SK-N-MC (cell line): ENCODE results near the gene RASA3.

Experiments
- DNase-seq: peaks from one replicate; pipeline ENCODE4 v3.0.0-alpha.2; 2011; ENCODE audit warnings: low read depth, low spot score
- H3K27ac ChIP-seq: fragments of 200-600 bp; sonication (generic); 2 replicates; pipeline ENCODE4 v1.5.1; 2016; ENCODE audit warnings: mixed run types
- H3K36me3 ChIP-seq: fragments of 200-600 bp; sonication (generic); 2 replicates; pipeline ENCODE4 v1.6.1; 2017; ENCODE audit warnings: antibody characterized with exemption, low read length, mixed read lengths; ENCODE audit not compliant: insufficient read depth
- H3K4me3 ChIP-seq: fragments of 200-600 bp; sonication (generic); 2 replicates; pipeline ENCODE4 v1.5.1; 2016
- H3K9ac ChIP-seq: fragments of 200-600 bp; sonication (generic); 2 replicates; pipeline ENCODE4 v1.8.0; 2017; ENCODE audit warnings: mixed run types, mixed read lengths; ENCODE audit not compliant: insufficient read length
- H3K9me3 ChIP-seq: fragments of 200-600 bp; sonication (generic); 2 replicates; pipeline ENCODE4 v1.6.1; 2017; ENCODE audit warnings: low read depth, mild to moderate bottlenecking, antibody characterized with exemption, low read length, moderate library complexity, mixed read lengths
- EZH2 ChIP-seq: fragments of 200-600 bp; sonication (generic); IDR thresholded peaks from one replicate; pipeline ENCODE4 v1.6.1; 2017; ENCODE audit warnings: antibody characterized with exemption
- FOXP2 ChIP-seq: optimal IDR thresholded peaks from 2 replicates; pipeline ENCODE3; 2011; ENCODE audit warnings: mild to moderate bottlenecking, moderate library complexity; ENCODE audit not compliant: insufficient read depth; ENCODE audit errors: extremely low read length, control extremely low read depth
- POLR2AphosphoS5 ChIP-seq: IDR thresholded peaks from 2 replicates; pipeline ENCODE4 v1.6.1; 2012; ENCODE audit warnings: mild to moderate bottlenecking, low read depth, low read length, borderline replicate concordance

RASA3 gene

DNA sequence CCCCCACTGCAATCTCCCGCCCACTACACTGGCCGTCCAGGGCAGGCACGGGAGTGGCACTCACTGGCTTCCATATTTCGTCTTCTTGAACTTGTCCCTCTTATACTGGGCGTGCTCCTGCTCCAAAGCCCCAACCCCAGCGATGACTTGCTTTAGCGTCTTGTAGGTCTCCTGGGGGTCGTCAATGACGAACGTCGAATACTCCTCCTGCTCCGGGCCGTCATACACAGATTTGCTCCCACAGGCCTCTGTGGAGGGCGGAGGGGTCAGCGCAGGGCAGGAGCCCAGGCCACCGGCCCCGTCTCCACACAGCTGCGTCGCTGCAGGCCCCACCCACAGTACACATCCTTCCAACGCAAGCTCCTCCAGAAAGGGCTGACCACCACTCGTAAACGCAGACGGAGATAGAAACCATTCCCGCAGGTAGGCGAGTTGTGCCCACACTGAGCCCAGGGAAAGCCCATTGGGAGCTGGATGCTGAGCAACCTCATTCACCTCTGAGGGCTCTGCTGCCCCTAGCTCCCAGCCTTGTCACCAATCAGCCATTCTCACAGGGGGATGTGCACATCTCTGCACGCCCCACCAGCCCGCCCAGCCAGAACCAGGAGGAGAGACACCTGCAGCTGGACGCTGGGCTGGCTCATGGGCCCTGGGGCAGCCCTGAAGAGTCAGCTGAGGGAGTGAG, 150.7 kb downstream of the RASA3 start:
- no peaks in the 10 kb centered on the region for H3K9me3 ChIP-seq
- DNase-seq: no peak
- TF ChIP-seq FOXP2 (no peak), POLR2AphosphoS5 (no peak), EZH2 (no peak)
- no peak overlapping the region for H3K9ac ChIP-seq
- H3K4me3 ChIP-seq: no peak overlapping the region
- H3K36me3 ChIP-seq: no peaks in the 10 kb centered on the region
- H3K27ac ChIP-seq: no peak overlapping the region

GRCh38 chr13:113981194-113981605, 151.2 kb downstream of the RASA3 start:
- TF ChIP-seq EZH2 (no peak), FOXP2 (no peak), POLR2AphosphoS5 (no peak)
- H3K27ac ChIP-seq: no peak overlapping the region
- DNase-seq: no peak
- H3K9me3 ChIP-seq: no peaks in the 10 kb centered on the region
- no peak overlapping the region for H3K4me3 ChIP-seq
- H3K9ac ChIP-seq: no peak overlapping the region
- H3K36me3 ChIP-seq: no peaks in the 10 kb centered on the region

GRCh38 chr13:113980489-113981064, 151.8 kb downstream of the RASA3 start:
- Histone ChIP-seq H3K9ac (no peak overlapping the region), H3K27ac (no peak overlapping the region), H3K4me3 (no peak overlapping the region), H3K9me3 (no peaks in the 10 kb centered on the region), H3K36me3 (no peaks in the 10 kb centered on the region)
- no peak for DNase-seq
- TF ChIP-seq FOXP2 (no peak), POLR2AphosphoS5 (no peak), EZH2 (no peak)

- Histone ChIP-seq H3K36me3 (no peaks in the 10 kb centered on the region), H3K9ac (no peak overlapping the region), H3K4me3 (no peak overlapping the region), H3K9me3 (no peaks in the 10 kb centered on the region), H3K27ac (no peak overlapping the region)
- no peak for TF ChIP-seq FOXP2
- no peak for TF ChIP-seq EZH2
- TF ChIP-seq POLR2AphosphoS5: no peak
- DNase-seq: no peak
Observed at GRCh38 chr13:113979791-113980471, 152.5 kb downstream of the RASA3 start.

GRCh38 chr13:113978741-113979481, 153.5 kb downstream of the RASA3 start:
- DNase-seq: no peak
- no peak overlapping the region for H3K9ac ChIP-seq
- TF ChIP-seq FOXP2: no peak
- TF ChIP-seq EZH2: no peak
- TF ChIP-seq POLR2AphosphoS5: no peak
- no peaks in the 10 kb centered on the region for H3K9me3 ChIP-seq
- no peaks in the 10 kb centered on the region for H3K36me3 ChIP-seq
- H3K4me3 ChIP-seq: no peak overlapping the region
- no peak overlapping the region for H3K27ac ChIP-seq

DNA sequence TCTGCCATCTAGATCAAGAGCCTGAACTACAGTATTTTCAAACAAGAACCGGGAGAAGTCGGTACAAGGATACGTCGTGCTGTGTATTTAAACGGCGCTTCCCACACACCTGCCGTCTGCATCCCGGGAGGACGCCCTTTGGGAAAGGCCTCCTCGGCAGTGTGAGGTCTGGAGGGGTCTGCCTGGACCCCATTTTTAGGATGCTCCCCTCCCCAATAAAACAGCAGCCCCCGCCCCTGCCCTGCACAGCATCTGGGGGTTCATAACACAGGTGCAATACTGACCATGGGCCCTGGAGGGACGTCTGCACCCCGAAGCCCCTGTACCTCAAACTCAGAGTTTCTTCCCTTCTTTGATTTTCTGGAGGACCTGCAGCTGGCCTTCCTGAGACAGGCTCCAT, 154.4 kb downstream of the RASA3 start:
- H3K36me3 ChIP-seq: no peaks in the 10 kb centered on the region
- H3K9ac ChIP-seq: no peak overlapping the region
- H3K27ac ChIP-seq: no peak overlapping the region
- no peaks in the 10 kb centered on the region for H3K9me3 ChIP-seq
- no peak for DNase-seq
- no peak overlapping the region for H3K4me3 ChIP-seq
- TF ChIP-seq FOXP2: no peak

DNA sequence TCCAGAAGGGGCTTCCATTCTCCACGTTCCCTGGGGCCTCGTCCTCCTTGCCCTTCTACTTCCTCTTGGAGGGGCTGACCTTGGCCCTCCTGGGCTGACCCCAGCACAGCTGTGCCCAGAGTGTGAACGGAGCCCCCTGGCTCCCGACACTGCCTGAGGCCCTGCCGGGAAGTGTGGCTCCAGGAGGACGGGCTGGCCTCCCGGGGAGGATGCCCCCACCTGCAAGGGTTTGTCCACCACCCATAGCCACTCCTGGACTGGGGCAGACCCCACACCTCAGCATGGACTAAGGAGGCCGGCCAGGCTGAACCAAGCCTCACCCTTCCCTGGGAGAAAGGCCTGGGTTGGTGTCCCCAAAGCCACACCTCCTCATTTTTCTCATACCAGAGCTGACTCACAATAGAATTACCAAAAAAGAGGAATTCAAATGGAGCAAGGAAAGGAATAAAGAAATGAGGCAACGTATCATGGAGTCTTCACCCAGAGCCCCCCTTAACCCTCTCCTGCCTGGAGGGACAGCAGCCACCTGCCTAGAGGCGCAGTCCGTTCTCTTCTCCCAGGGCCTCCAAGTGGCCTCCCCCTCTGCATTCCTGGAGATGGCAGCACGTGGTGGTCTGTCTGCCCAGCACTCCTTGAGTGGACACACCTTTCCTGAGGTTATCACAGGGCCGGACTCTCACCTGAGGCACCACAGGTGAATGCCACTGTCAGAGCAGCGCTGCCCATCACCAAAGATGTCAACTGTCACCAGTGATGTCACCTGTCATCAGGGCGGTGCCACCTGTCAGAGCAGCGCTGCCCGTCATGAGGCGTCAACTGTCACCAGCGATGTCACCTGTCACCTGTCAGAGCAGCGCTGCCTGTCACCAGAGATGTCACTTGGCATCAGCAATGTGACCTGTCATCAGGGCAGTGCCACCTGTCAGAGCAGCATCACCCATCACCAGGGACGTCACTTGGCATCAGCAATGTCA, 155.4 kb downstream of the RASA3 start:
- no peak for TF ChIP-seq FOXP2
- no peak for TF ChIP-seq POLR2AphosphoS5
- TF ChIP-seq EZH2: no peak
- no peak overlapping the region for H3K27ac ChIP-seq
- H3K9me3 ChIP-seq: no peaks in the 10 kb centered on the region
- H3K4me3 ChIP-seq: no peak overlapping the region
- DNase-seq: no peak
- no peak overlapping the region for H3K9ac ChIP-seq
- no peaks in the 10 kb centered on the region for H3K36me3 ChIP-seq

DNA sequence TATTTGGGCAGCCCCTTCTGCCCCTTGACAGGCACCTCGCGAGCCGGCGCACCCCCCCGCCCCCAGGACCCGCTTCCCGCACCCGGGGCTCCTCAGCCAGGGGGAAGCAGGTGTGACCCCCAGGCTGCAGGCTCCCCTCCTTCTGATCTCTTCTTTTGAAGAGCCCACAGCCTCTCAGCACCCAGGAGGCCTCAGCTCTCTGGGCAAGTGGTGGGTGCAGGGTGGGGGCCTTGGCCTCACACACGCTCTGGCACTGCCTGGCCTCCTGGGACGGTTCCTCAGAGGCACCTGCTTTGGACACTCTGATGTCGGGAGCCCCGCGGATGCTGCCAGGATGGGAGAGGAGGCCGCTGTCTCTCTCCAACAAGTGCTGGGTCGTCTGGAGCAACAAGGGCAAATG, 157.0 kb downstream of the RASA3 start:
- no peak overlapping the region for H3K27ac ChIP-seq
- DNase-seq: no peak
- no peak for TF ChIP-seq POLR2AphosphoS5
- no peak for TF ChIP-seq FOXP2
- no peak for TF ChIP-seq EZH2

More for the DNA sequence above, 157.0 kb downstream of the RASA3 start:
- no peak overlapping the region for H3K4me3 ChIP-seq
- H3K36me3 ChIP-seq: no peaks in the 10 kb centered on the region
- no peak overlapping the region for H3K9ac ChIP-seq
- H3K9me3 ChIP-seq: no peaks in the 10 kb centered on the region
